ENCODE data around the gene CD58. TPM values are rescaled to one million over a fixed set of nuclear protein-coding genes. Genes with fewer than 3 reads are reported as not detected.
"Not testable (repeated sequence)": the region's sequence is repeated elsewhere in the genome, so short reads cannot be mapped to it uniquely, and the experiment has no call there.

Gene CD58
- total RNA-seq, 1 experiment from 2014 or later = 67.0 TPM

DNA sequence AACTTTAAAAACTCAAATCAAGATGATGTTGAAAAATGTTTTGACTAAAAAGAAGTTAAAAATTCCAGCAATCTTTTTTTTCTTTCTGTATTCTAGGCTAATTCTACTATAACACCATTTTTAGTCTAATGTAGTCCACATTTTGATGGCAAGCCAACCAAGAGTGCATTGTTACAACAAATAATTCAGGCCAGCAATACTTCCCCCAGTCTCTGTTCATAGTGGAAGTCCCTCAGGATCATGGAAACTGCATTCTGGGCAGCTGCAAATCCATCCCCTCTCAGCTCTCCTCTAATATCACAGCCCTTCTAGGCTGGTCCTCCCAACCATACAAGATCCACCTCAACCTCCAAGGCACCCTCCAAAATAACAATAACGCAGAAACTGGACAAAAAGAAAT, 7.8 kb upstream of the CD58 start:
- no peak for DNase-seq (ENCODE audit: low read depth, low spot score)
- in situ Hi-C loops (cut with HindIII; ENCODE audit: low pct_unique_long_range_greater_than_20kb, low sequenced_read_pairs) = no loop called here

DNA sequence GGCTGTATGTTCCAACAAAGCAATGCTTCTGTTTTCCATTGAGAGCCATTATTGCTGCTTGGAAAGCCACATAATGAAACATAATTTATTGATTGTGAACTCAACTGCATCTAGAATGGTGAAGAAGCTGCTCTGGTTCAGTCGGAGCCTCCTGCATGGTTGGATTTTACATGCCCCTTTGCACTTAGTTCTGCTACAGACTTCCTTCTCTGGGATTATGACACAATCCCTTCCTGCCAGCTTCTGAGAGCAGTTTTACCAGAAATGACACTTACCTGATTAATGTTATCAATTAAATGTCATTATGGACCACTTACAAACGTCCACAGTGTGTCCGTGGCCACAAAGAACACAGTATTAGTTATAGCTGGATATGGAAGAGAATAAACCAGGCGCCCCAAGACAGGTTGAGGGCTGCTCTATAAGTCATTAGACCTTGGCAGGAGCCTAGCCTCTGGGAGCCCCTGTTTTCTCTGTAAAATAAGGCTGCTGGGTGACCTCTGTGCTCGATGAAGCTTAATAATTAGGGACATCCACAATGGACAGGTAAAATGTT, 7.0 kb upstream of the CD58 start:
- DNase-seq (ENCODE audit: low read depth, low spot score) = no peak
- in situ Hi-C loops (cut with HindIII; ENCODE audit: low pct_unique_long_range_greater_than_20kb, low sequenced_read_pairs) = no loop called here

DNA sequence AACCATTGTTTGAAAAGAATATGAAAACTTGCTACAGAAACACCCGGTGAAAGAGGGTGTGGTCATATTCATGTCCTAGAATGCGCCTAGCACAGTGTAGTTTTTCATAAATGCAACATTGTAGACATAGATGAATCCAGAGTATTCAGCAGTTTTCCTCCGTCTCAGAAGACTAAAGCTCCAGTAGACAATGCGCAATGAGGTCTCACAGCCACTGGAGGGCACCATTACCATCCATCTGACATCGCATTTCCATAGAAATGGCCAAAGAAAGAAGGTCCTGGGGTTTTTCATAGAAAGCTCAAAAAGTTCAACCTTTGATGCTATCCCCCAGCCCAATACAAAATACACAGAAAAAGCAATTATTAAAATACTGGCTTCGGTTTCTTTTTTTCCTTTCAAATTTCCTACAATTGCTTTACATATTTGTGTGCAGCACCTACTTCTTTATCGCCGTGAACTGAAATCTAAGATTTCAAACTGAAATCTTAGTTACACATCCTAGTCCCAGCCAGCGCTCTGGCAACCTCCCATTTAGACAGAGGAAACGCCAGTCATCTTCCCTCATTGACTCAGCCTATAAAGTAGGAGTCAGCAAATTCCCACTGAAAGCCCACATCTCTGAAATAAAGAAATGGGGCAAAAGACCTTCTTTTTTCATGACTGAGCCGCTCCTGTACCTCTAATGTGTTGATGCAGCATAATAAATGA, 3.9 kb upstream of the CD58 start:
- in situ Hi-C loops (cut with HindIII; ENCODE audit: low pct_unique_long_range_greater_than_20kb, low sequenced_read_pairs) = no loop called here
- DNase-seq (ENCODE audit: low read depth, low spot score) = peak; percentile 77

DNA sequence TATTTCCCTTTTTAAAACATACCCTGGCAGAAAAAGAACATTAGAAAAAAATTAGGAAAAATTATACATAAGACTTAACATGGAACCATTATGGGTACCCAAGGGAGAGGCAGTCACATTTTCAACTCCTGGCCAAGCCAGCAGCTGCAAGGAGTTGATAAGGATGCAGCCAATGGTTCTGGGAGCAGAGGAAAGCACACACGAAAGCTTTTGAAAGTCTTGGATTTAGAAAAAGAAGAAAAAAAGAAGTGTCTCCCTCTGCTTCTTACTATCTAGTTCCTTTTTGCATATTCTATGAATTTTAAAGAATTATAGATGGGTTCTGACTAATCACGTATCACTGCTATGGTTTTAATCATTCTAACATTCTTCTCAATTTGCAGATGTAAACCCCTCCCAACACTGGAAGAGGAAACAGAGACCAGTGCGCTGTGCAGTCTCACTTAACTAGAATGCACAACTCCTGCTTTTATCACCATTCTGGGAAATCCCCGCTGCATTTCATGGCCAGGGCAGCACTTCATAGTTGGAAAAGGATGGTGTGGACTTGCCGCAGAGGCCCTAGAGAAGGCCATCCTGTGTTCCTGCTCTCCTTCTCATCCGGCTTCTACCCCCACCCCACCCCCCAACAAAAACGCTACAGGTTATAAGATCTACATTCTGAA, 2.7 kb upstream of the CD58 start:
- no peak for DNase-seq (ENCODE audit: low read depth, low spot score)
- in situ Hi-C loops (cut with HindIII; ENCODE audit: low pct_unique_long_range_greater_than_20kb, low sequenced_read_pairs) = no loop called here

DNA sequence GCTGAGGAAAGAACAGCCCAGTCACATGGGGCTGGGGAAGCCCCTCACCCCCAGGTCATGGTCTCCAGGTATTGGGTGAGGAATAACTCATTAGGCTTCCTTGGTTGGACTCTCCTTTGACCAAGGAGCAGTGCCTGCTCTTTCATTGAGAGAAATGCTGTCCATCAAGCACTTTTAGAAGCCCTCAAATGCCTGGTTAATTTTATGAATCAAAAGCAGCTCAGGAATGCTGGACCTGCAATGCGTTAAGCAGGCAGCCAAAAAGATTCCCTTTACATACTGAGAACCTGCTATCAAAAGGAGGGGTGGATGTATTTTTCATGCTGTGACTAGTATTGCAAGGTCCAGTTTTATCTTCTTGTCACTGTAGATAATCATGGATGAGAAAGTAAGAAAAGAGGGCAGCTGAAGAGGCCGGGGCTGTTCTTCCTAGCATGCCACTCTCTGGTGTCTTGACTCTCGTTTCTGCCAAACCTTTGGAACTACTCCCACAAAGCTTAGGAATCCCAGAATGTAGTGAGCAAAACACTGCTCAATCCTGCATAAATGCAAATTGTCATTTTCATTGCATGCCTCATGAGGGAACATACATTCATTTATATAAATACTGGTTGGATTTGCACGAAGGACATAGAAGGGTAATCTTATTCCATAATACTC, 2.1 kb upstream of the CD58 start:
- DNase-seq (ENCODE audit: low read depth, low spot score) = no peak
- in situ Hi-C loops (cut with HindIII; ENCODE audit: low pct_unique_long_range_greater_than_20kb, low sequenced_read_pairs) = no loop called here

DNA sequence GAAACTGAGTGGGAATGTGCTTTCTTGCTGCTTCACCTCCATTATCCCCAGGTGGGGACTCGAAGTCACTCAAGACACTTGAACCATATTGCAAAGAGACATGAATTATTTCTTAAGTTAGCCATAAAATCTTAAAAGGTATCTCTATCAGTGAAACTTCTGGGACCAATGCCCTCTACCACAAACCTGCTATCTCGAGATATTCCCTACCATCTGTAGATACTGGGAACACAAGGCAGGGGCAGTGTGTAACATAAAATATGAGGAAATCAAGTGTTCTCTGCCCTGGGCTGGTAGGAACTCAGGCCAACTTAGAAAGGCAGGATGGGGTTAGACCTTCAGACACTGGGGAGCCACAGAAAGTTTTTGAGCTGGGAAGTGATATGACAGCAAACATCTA, 1.3 kb upstream of the CD58 start:
- no peak for DNase-seq (ENCODE audit: low read depth, low spot score)
- in situ Hi-C loops (cut with HindIII; ENCODE audit: low pct_unique_long_range_greater_than_20kb, low sequenced_read_pairs) = no loop called here

DNA sequence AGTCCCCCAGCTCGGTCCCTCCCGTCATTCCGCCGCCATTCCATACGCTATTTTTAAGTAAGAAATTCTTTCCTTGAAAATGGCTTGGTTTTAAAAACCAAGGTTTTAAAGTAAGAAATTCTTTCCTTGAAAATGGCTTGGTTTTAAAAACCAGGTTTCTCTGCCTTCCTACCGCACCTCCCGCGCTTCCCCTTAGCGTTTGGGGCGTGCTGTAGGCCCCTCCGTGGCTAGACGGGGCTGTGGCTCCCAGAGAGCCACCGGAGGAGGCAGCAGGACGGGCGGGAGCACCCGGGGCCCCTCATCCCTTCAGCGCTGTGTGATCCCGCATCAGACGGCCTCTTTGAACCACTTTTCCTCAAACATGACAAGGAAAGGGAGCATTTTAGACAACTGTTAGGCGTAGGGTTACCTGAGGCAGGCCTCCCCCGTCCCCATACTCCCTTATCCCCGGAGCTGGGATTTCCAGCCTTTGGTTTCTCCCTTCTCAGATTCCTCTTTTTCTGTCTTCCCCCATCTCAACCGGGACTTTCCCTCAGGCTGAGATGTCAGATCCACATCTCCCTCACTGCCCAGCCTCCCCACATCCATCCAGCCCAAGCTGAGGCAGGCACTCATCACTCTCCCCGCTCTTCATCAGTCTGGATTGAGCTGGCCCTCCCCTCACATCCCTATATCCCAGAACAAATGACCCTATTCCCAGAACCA, 541 bp upstream of the CD58 start:
- in situ Hi-C loops (cut with HindIII; ENCODE audit: low pct_unique_long_range_greater_than_20kb, low sequenced_read_pairs) = no loop called here
- no peak for DNase-seq (ENCODE audit: low read depth, low spot score)

DNA sequence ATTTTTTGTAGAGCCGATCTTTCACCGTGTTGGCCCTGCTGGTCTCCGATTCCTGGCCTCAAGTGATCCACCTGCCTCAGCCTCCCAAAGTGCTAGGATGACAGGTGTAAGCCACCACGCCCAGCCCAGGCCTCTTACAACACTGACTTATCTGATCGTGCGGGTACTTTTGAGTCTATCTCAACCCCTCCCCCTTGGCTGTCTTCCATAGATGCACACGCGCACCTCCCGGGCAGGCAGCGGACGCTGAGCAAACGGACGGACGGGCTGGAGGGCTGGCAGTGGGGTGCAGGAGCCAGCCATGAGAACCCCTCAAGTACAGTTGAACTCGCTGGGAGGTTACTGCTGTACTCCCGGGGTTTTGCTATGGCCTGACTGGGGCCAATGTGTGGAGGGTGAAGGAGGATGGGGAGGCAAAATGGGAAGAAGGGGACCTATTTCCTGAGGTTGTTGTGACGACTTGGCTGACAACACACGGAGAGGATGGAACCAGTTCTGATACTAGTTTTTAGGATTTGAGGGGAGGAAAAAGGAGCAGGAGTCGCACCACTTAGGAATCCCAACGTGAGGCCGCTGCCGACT, 959 bp downstream of the CD58 start:
- in situ Hi-C loops (cut with HindIII; ENCODE audit: low pct_unique_long_range_greater_than_20kb, low sequenced_read_pairs) = no loop called here
- peak; percentile 21 for DNase-seq (ENCODE audit: low read depth, low spot score)

DNA sequence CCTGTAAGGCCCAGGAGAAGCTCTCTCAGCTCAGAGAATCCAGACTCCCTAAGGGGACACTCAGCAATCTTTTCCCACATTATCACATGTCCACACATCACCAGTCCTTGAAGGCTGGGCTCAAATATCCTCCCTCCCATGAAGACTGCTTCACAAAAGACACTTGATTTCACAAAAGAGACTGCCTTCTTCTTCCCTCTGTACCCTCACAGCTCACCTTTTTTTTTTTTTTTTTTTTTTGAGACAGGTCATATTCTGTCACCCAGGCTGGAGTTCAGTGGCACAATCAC, 1.5 kb downstream of the CD58 start:
- in situ Hi-C loops (cut with HindIII; ENCODE audit: low pct_unique_long_range_greater_than_20kb, low sequenced_read_pairs) = no loop called here
- peak; percentile 25 for DNase-seq (ENCODE audit: low read depth, low spot score)

DNA sequence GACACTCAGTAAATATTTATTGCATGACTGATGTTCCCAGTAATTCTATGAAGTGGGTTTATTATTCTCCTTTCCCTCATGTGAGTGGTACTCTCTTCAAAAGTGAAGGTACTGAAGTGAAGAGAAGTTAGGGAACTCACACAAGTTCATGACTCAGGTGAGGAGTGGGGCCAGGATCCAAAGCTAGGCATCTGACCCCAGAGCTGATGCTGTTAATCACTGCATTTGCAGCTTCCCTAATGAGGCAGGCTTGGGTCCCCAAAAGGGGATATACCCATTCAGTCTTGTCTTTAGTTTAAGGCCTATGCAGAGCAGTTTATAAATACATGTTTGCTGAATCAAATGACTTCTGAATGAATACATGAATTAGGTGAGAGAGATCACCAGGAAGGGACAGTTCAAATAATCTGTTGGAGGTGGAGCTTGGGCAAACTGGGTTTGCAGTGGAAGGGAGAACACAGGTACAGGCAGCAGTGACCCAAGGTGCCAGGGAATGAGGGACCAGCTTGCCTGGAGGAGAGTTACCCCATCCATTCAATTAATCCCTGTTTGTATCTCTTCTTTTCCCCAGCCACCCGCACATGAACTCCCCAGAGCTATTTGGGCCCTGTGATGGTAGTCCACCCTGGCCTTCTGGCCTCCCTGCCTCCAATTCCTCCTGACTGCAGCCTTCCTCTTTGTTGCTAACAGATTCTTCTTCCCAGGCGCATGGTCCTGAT, 2.0 kb downstream of the CD58 start:
- in situ Hi-C loops (cut with HindIII; ENCODE audit: low pct_unique_long_range_greater_than_20kb, low sequenced_read_pairs) = no loop called here

DNA sequence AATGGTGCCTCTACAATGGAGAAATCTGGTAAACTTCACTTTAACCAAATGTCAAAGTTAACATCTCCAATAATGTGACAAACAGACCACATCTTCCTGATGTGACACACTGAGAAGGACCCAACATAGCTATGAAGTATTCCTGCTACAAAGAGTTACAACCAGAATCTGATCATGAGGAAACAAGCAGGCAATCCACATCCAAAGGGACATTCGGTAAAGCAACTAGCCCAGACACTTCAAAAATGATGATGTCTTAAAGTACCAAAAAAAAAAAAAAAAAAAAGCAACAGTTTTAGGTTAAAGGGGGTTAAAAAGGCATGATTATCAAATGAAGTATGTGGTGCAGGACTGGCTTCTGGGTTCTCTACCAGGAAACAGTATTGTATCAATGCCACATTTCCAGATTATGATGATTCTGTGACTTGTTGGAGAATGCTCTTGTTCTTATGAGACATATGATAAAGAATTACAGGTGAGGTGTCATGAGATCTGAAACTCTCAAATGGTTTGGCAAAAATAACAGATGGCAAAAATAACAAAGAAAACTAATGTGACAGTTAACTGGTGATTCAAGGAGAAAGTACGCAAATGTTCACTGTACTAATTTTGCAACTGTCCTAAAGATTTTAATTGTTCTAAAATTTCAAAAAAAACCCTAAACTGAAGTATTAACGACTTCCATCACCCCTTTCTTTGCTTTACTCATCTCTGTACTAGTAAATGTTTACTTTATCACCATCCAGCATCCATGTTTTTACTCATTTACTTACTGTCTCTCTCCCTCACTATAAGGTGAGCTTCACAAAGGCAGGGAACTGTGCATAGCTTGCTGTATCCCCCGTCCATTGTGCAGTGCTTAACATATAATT, 2.8 kb downstream of the CD58 start:
- no peak for DNase-seq (ENCODE audit: low read depth, low spot score)
- in situ Hi-C loops (cut with HindIII; ENCODE audit: low pct_unique_long_range_greater_than_20kb, low sequenced_read_pairs) = no loop called here

More for the DNA sequence above, 2.0 kb downstream of the CD58 start:
- DNase-seq (ENCODE audit: low read depth, low spot score) = no peak

DNA sequence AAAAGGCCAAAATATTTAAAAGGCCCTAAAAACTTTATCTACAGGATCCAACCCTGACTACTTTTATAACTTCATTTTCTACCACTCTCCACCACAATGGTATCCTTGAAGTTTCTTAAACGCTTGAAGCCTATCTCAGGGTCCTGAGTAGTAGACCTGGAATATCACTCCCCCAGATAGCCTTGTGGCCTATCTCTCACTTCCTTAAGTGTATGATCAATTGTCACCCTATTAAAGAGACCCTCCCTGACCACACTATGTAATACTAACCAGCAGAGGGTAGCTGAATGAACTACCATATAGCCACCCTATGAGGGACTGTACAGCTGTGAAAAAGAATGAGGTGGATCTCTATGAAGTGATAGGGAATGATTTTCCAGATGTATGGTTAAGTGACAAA, 5.6 kb downstream of the CD58 start:
- in situ Hi-C loops (cut with HindIII; ENCODE audit: low pct_unique_long_range_greater_than_20kb, low sequenced_read_pairs) = no loop called here
- DNase-seq (ENCODE audit: low read depth, low spot score) = no peak

DNA sequence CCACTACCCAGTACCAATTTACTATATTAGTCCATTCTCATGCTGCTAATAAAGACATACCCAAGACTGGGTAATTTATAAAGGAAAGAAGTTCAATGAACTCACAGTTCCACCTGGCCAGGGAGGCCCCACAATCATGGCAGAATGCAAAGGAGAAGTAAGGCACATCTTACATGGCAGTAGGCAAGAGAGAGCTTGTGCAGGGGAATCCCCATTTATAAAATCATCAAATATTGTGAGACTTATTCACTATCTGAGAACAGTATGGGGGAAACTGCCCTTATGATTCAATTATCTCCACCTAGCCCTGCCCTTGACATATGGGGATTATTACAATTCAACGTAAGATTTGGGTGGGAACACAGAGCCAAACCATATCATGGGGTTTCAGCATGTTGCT, 6.4 kb downstream of the CD58 start:
- in situ Hi-C loops (cut with HindIII; ENCODE audit: low pct_unique_long_range_greater_than_20kb, low sequenced_read_pairs) = no loop called here

DNA sequence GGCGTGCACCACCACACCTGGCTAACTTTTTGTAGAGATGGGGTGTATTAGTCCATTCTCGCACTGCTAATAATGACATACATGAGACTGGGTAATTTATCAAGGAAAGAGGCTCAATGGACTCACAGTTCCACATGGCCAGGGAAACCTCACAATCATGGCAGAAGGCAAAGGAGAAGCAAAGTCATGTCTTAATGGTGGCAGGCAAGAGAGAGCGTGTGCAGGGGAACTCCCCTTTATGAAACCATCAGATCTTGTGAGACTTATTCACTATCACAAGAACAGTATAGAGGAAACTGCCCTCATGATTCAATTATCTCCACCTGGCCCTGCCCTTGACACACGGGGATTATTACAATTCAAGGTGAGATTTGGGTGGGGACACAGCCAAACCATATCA, 8.4 kb downstream of the CD58 start:
- in situ Hi-C loops (cut with HindIII; ENCODE audit: low pct_unique_long_range_greater_than_20kb, low sequenced_read_pairs); DNase-seq (ENCODE audit: low read depth, low spot score): not testable (repeated sequence)

More for the DNA sequence above, 6.4 kb downstream of the CD58 start:
- DNase-seq (ENCODE audit: low read depth, low spot score) = no peak

DNA sequence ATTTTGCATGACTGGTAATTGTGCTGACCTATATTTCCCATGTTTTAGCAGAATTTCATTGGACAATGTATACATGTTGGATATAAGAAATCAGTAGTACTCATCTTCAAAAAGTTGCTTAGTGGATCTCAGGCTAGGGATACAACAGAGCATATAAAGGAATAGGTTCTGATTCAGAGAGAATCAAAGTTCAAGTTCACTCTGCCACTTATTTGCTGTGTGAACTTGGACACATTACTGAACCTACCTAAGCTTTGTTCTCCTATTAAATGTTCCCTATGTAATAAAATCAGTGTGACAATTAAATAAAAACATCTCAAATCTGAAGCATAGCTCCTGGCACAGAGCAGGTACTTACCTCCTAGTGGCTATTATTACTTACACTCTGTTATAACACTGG, 9.3 kb downstream of the CD58 start:
- in situ Hi-C loops (cut with HindIII; ENCODE audit: low pct_unique_long_range_greater_than_20kb, low sequenced_read_pairs) = no loop called here
- DNase-seq (ENCODE audit: low read depth, low spot score) = no peak

DNA sequence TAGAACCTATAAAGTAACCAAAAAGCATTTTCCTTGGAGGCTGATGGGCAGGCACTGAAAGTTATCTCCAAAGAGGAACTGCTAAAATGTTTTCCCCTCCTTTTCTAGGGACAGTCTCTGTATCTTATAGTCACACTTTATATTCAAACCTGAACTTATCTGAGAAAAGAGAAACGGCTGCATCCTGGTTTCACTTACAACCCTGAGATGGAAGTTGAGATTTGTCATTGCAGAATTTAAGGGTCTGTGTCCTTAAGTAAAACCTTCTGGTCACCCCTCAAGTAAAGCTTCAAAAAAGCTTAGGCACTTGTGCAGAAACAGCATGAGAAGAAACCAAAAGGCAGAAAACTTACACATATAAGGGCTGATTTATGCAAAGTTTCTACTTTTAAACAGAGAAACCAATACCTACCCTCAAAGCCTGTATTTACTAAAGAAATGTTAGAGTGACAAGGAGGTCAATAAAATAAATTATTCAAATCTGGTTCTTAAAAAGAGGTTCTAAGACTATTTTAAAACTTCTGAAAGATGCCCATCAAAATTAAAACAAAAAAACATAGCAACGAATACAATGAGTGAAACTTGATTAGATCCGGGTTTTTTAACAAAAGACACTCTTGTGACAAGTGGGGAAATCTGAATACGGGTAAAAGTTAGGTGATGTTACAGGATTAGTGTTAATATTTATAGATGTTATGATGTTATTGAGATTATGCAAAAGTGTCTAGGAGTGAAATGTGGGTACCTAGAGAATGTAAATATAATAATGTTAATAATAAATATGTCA, 9.9 kb downstream of the CD58 start:
- in situ Hi-C loops (cut with HindIII; ENCODE audit: low pct_unique_long_range_greater_than_20kb, low sequenced_read_pairs) = no loop called here
- DNase-seq (ENCODE audit: low read depth, low spot score) = no peak
